PC-9 (cell line): ENCODE data around the gene CDC14B.

ENCODE experiments used
- CTCF ChIP-seq: fragments of 200-600 bp; sonication (generic); conservative IDR thresholded peaks from 2 replicates; pipeline ENCODE4 v1.6.1; 2017; ENCODE audit warnings: mixed run types, antibody characterized with exemption, mild to moderate bottlenecking, moderate library complexity
- EZH2 ChIP-seq: fragments of 200-600 bp; sonication (generic); IDR thresholded peaks from 2 replicates; pipeline ENCODE4 v1.8.0; 2017; ENCODE audit warnings: antibody characterized with exemption, low read depth

- TF ChIP-seq CTCF (no peak), EZH2 (no peak)
Measured at GRCh38 chr9:96644137-96644536, 24.5 kb upstream of the CDC14B start.
